GM18505 (cell line): ENCODE data around the gene FAM217A.
"Not testable (repeated sequence)": the region's sequence is repeated elsewhere in the genome, so short reads cannot be mapped to it uniquely, and the experiment has no call there.

Experiments
- ATAC-seq: cut with Tn5 transposase; IDR thresholded peaks from one replicate; pipeline ENCODE4 v1.9.1; 2021; ENCODE audit not compliant: unreplicated experiment
- POLR2A ChIP-seq: IDR thresholded peaks from 4 replicates; pipeline ENCODE4 v1.6.1; 2011; ENCODE audit warnings: borderline replicate concordance; ENCODE audit not compliant: insufficient read depth, insufficient read length; ENCODE audit errors: extremely low read depth

Gene FAM217A

GRCh38 chr6:4103929-4104328 lies 25.0 kb upstream of the FAM217A start:
- no peak for TF ChIP-seq POLR2A
- ATAC-seq = no peak

- no peak for ATAC-seq
- no peak for TF ChIP-seq POLR2A
Measured at GRCh38 chr6:4102687-4103244, 23.8 kb upstream of the FAM217A start.

GRCh38 chr6:4101298-4101697 lies 22.4 kb upstream of the FAM217A start:
- ATAC-seq = no peak

GRCh38 chr6:4100655-4101054 lies 21.7 kb upstream of the FAM217A start:
- no peak for ATAC-seq
- no peak for TF ChIP-seq POLR2A

More at GRCh38 chr6:4101298-4101697, 22.4 kb upstream of the FAM217A start:
- TF ChIP-seq POLR2A = no peak

GRCh38 chr6:4093288-4093687 lies 14.4 kb upstream of the FAM217A start:
- TF ChIP-seq POLR2A = no peak
- ATAC-seq = no peak

GRCh38 chr6:4091941-4092340 lies 13.0 kb upstream of the FAM217A start:
- no peak for TF ChIP-seq POLR2A
- ATAC-seq = no peak

- not testable (repeated sequence) for ATAC-seq
Measured at GRCh38 chr6:4090043-4090442, 11.1 kb upstream of the FAM217A start.

GRCh38 chr6:4088704-4089103 lies 9.8 kb upstream of the FAM217A start:
- ATAC-seq = no peak
- TF ChIP-seq POLR2A = no peak

- ATAC-seq = no peak
- no peak for TF ChIP-seq POLR2A
Measured at GRCh38 chr6:4085332-4085700, 6.4 kb upstream of the FAM217A start.

- no peak for ATAC-seq
- no peak for TF ChIP-seq POLR2A
Measured at GRCh38 chr6:4084444-4085331, 5.8 kb upstream of the FAM217A start.

- ATAC-seq = no peak
- no peak for TF ChIP-seq POLR2A
Measured at GRCh38 chr6:4074478-4075235, 4.3 kb downstream of the FAM217A start.

GRCh38 chr6:4071330-4071729 lies 7.6 kb downstream of the FAM217A start:
- TF ChIP-seq POLR2A = no peak
- ATAC-seq = no peak

GRCh38 chr6:4069199-4069598 lies 9.7 kb downstream of the FAM217A start:
- TF ChIP-seq POLR2A = no peak
- no peak for ATAC-seq

GRCh38 chr6:4067673-4068072 lies 11.3 kb downstream of the FAM217A start:
- TF ChIP-seq POLR2A = no peak
- ATAC-seq = no peak
